PC-9 (cell line): Measurements from ENCODE around the gene PCP2. TPM values are rescaled to one million over a fixed set of nuclear protein-coding genes. Genes with fewer than 3 reads are reported as not detected.

Experiments used
- BruUV-seq: library from RNA; stranded (reverse); fragments of 400-500 nt; replicated peaks from 2 replicates; lab custom pipeline; 2021; lab: Mats Ljungman, UMichigan
- CTCF ChIA-PET: fragments of 300-600 bp; sonication (Branson Sonifier 250); formaldehyde crosslinking; loops from one replicate; lab custom pipeline; 2022; ENCODE audit warnings: antibody characterized with exemption; lab: Charles Lee
- POLR2A ChIA-PET: fragments of 300-600 bp; sonication (Branson Sonifier 250); formaldehyde crosslinking; loops from one replicate; lab custom pipeline; 2022; ENCODE audit warnings: antibody characterized with exemption; ENCODE audit not compliant: unreplicated experiment; lab: Charles Lee
- DNase-seq, 2 experiments: peaks; one replicate each; pipeline versions ENCODE4 v3.0.0 to v3.0.0-alpha.2; 2015 to 2022; ENCODE audit warnings: mixed read lengths in 1 of 2
- H2AFZ ChIP-seq: fragments of 200-600 bp; sonication (generic); 2 replicates; pipeline ENCODE4 v1.8.1; 2017; ENCODE audit warnings: antibody characterized with exemption
- H3F3A ChIP-seq: fragments of 200-600 bp; sonication (generic); 2 replicates; pipeline ENCODE4 v1.8.1; 2017; ENCODE audit warnings: antibody characterized with exemption, mild to moderate bottlenecking, low read depth; ENCODE audit not compliant: insufficient read depth
- H3K27ac ChIP-seq: fragments of 200-600 bp; sonication (generic); 2 replicates; pipeline ENCODE4 v1.6.1; 2016; ENCODE audit warnings: mixed run types
- H3K27me3 ChIP-seq: fragments of 200-600 bp; sonication (generic); 2 replicates; pipeline ENCODE4 v1.6.1; 2016; ENCODE audit warnings: low read depth, mixed run types; ENCODE audit not compliant: insufficient read depth
- H3K36me3 ChIP-seq: fragments of 200-600 bp; sonication (generic); 2 replicates; pipeline ENCODE4 v1.6.1; 2016; ENCODE audit warnings: low read depth, mixed run types
- H3K4me1 ChIP-seq: fragments of 200-600 bp; sonication (generic); replicated peaks from 2 replicates; pipeline ENCODE4 v1.6.1; 2016; ENCODE audit warnings: mixed run types; ENCODE audit not compliant: insufficient read depth
- H3K4me2 ChIP-seq: fragments of 200-600 bp; sonication (generic); 2 replicates; pipeline ENCODE4 v1.6.1; 2017; ENCODE audit warnings: mixed run types
- H3K4me3 ChIP-seq: fragments of 200-600 bp; sonication (generic); 2 replicates; pipeline ENCODE4 v1.6.1; 2016; ENCODE audit warnings: mixed run types
- H3K79me2 ChIP-seq: fragments of 200-600 bp; sonication (generic); 2 replicates; pipeline ENCODE4 v1.6.1; 2017; ENCODE audit warnings: low read depth, mixed run types
- H3K9me2 ChIP-seq: fragments of 200-600 bp; sonication (generic); 2 replicates; pipeline ENCODE4 v1.8.1; 2017; ENCODE audit warnings: mild to moderate bottlenecking; ENCODE audit not compliant: insufficient read depth
- H3K9me3 ChIP-seq: fragments of 200-600 bp; sonication (generic); 2 replicates; pipeline ENCODE4 v1.8.1; 2016; ENCODE audit warnings: low read depth; ENCODE audit not compliant: insufficient read depth
- H4K20me1 ChIP-seq: fragments of 200-600 bp; sonication (generic); 2 replicates; pipeline ENCODE4 v1.8.1; 2017; ENCODE audit not compliant: insufficient read depth
- EZH2 ChIP-seq: fragments of 200-600 bp; sonication (generic); IDR thresholded peaks from 2 replicates; pipeline ENCODE4 v1.8.0; 2017; ENCODE audit warnings: antibody characterized with exemption, low read depth
- intact Hi-C: fragments of 100-400 bp; cut with micrococcal nuclease; formaldehyde crosslinking; loops from one replicate; pipeline ENCODE4 v1.10.0; 2022; ENCODE audit not compliant: unreplicated experiment
- total RNA-seq: library from RNA; stranded (reverse); gene quantifications from 2 replicates; pipeline ENCODE4 v1.2.3, GENCODE V29; 2021
- TF ChIP-seq, protein P1 (sequence below): fragments of 200-600 bp; sonication (generic); conservative IDR thresholded peaks from 2 replicates; pipeline ENCODE4 v1.6.1; 2017; ENCODE audit warnings: mixed run types, antibody characterized with exemption, mild to moderate bottlenecking, moderate library complexity

The PCP2 gene
- total RNA-seq, 1 experiment from 2014 or later, result 0.92 TPM

DNA sequence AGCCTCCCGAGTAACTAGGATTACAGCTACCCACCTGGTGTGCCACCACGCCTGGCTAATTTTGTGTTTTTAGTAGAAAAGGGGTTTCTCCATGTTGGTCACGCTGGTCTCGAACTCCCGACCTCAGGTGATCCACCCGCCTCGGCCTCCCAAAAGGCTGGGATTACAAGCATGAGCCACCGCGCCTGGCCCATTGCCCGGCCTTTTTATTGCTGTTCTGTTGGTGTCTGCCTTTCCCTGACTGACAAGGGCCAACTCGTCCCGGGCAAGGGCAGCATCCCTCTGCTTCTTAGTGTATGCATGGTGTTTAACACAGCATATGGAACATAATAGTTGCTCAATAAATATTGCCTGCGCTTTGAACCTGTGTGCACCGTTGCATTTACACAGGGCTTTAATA lies 29.1 kb upstream of the PCP2 start:
- Histone ChIP-seq H2AFZ (no peak overlapping the region), H3K4me3 (no peak overlapping the region), H4K20me1 (no peaks in the 10 kb centered on the region), H3K36me3 (no peaks in the 10 kb centered on the region), H3K27me3 (peaks cover 38% of the 10 kb centered on the region), H3K9me2 (no peaks in the 10 kb centered on the region), H3K9me3 (no peaks in the 10 kb centered on the region), H3K79me2 (no peaks in the 10 kb centered on the region), H3F3A (no peaks in the 10 kb centered on the region), H3K27ac (no peak overlapping the region), H3K4me1 (no peaks in the 10 kb centered on the region), H3K4me2 (no peak overlapping the region)
- TF ChIP-seq EZH2, result no peak
- TF ChIP-seq, protein P1, sequence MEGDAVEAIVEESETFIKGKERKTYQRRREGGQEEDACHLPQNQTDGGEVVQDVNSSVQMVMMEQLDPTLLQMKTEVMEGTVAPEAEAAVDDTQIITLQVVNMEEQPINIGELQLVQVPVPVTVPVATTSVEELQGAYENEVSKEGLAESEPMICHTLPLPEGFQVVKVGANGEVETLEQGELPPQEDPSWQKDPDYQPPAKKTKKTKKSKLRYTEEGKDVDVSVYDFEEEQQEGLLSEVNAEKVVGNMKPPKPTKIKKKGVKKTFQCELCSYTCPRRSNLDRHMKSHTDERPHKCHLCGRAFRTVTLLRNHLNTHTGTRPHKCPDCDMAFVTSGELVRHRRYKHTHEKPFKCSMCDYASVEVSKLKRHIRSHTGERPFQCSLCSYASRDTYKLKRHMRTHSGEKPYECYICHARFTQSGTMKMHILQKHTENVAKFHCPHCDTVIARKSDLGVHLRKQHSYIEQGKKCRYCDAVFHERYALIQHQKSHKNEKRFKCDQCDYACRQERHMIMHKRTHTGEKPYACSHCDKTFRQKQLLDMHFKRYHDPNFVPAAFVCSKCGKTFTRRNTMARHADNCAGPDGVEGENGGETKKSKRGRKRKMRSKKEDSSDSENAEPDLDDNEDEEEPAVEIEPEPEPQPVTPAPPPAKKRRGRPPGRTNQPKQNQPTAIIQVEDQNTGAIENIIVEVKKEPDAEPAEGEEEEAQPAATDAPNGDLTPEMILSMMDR, result no peak
- intact Hi-C loops, result no loop called here
- CTCF ChIA-PET, result no interaction called here
- POLR2A ChIA-PET, result no interaction called here
- no peak for DNase-seq
- BruUV-seq, result no TSS peak

DNA sequence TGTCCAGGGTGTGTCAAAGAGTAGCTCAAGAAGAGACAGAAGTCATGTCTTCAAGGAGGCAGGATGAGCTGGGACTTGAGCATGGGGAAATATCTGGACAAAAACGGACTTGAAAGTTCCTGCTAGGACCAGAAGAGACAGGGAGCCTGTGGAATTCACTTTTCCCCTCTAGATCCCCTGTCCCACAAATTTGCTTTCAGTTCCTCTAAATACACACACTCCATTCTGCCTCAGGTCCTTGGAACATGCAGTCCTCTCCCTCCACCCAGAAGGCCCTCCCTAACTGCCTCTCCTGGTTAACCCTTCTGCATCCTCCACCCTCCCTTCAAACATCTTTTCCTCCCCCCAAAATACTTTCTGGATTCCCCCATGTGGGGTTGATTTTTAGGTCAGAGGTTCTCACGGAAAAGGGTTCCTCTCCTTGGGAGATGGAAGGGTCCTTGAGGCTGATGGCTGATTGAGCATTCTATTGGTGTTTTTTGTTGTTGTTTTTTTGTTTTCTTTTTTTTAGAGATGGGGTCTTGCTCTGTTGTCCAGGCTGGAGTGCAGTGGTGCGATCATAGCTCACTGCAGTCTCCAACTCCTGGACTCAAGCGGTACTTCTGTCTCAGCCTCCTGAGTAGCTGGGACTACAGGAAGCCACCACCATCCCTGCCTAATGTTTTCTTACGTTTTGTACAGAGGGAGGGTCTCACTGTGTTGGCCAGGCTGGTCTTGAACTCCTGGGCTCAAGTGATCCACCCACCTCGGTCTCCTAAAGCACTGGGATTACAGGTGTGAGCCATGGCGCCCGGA lies 28.4 kb upstream of the PCP2 start:
- TF ChIP-seq EZH2, result no peak
- TF ChIP-seq, protein P1, result no peak
- H3K79me2 ChIP-seq, result no peaks in the 10 kb centered on the region
- no peak overlapping the region for H2AFZ ChIP-seq
- H3K27ac ChIP-seq, result no peak overlapping the region
- intact Hi-C loops, result no loop called here
- H3K27me3 ChIP-seq, result peaks cover 32% of the 10 kb centered on the region
- no peaks in the 10 kb centered on the region for H4K20me1 ChIP-seq
- ChIA-PET CTCF (no interaction called here), POLR2A (no interaction called here)
- H3K4me3 ChIP-seq, result no peak overlapping the region
- H3F3A ChIP-seq, result no peaks in the 10 kb centered on the region; the same call in 1 of the 2 replicates
- H3K9me3 ChIP-seq, result no peaks in the 10 kb centered on the region
- H3K4me2 ChIP-seq, result no peak overlapping the region
- H3K4me1 ChIP-seq, result no peaks in the 10 kb centered on the region
- no peaks in the 10 kb centered on the region for H3K36me3 ChIP-seq
- DNase-seq, result no peak
- no peaks in the 10 kb centered on the region for H3K9me2 ChIP-seq
- BruUV-seq, result no TSS peak

DNA sequence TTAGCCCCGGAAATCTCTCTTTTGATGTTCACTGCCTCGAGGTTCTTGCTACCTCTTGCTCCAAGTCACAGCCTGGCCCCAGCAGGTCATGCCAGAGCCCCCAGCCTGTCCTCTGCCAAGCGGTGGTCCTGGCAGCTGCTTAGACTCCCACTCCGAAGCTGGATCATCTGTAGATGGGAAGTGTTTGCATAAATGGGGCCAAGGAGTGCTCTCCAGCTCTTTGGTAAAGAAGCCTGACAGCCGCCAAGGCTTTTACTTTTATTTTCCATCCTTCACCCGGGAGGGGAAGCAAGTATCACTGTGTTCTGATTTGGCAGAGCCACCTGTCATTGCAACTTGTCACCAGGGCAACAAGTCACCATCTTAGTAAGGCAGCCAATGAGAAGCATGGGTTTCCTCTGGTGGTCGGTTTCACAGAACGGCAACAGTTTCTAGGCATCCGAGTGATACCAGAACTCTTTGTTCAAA lies 24.7 kb upstream of the PCP2 start:
- Histone ChIP-seq H3K27ac (no peak overlapping the region), H4K20me1 (no peaks in the 10 kb centered on the region), H3K4me3 (no peak overlapping the region), H3K4me2 (no peak overlapping the region), H3K9me2 (no peaks in the 10 kb centered on the region), H3K27me3 (peaks cover 22% of the 10 kb centered on the region), H2AFZ (no peak overlapping the region), H3F3A (peaks cover 9% of the 10 kb centered on the region), H3K9me3 (no peaks in the 10 kb centered on the region), H3K79me2 (no peaks in the 10 kb centered on the region), H3K36me3 (no peaks in the 10 kb centered on the region), H3K4me1 (peaks cover 15% of the 10 kb centered on the region)
- ChIA-PET POLR2A (no interaction called here), CTCF (no interaction called here)
- BruUV-seq, result no TSS peak
- intact Hi-C loops, result no loop called here
- no peak for TF ChIP-seq EZH2
- TF ChIP-seq, protein P1, result no peak
- DNase-seq, result no peak
